Ishikawa (cell line): ENCODE data around the gene BBOF1.

Experiments
- CEBPB ChIP-seq: IDR thresholded peaks from 2 replicates; pipeline ENCODE4 v1.6.1; 2012
- CREB1 ChIP-seq: IDR thresholded peaks from 2 replicates; pipeline ENCODE4 v1.6.1; 2012; ENCODE audit warnings: low read depth
- EGR1 ChIP-seq: IDR thresholded peaks from 2 replicates; pipeline ENCODE4 v1.6.1; 2012
- EP300 ChIP-seq: IDR thresholded peaks from 2 replicates; pipeline ENCODE4 v1.6.1; 2012; ENCODE audit warnings: borderline replicate concordance
- FOXM1 ChIP-seq: IDR thresholded peaks from 2 replicates; pipeline ENCODE4 v1.6.1; 2012; ENCODE audit warnings: low read depth, borderline replicate concordance
- MAX ChIP-seq: IDR thresholded peaks from 2 replicates; pipeline ENCODE4 v1.6.1; 2012
- NFIC ChIP-seq: IDR thresholded peaks from 2 replicates; pipeline ENCODE4 v1.6.1; 2012
- RAD21 ChIP-seq: IDR thresholded peaks from 2 replicates; pipeline ENCODE4 v1.6.1; 2012; ENCODE audit warnings: low read depth
- REST ChIP-seq: IDR thresholded peaks from 2 replicates; pipeline ENCODE4 v1.6.1; 2012; ENCODE audit warnings: low read depth, mild to moderate bottlenecking
- TAF1 ChIP-seq: IDR thresholded peaks from 2 replicates; pipeline ENCODE4 v1.6.1; 2012; ENCODE audit warnings: low read depth, mild to moderate bottlenecking
- TCF12 ChIP-seq: IDR thresholded peaks from 2 replicates; pipeline ENCODE4 v1.6.1; 2012; ENCODE audit warnings: low read depth
- TEAD4 ChIP-seq: IDR thresholded peaks from 2 replicates; pipeline ENCODE4 v1.6.1; 2012
- USF1 ChIP-seq: IDR thresholded peaks from 2 replicates; pipeline ENCODE4 v1.6.1; 2012
- YY1 ChIP-seq: IDR thresholded peaks from 2 replicates; pipeline ENCODE4 v1.6.1; 2012; ENCODE audit warnings: low read depth
- ZBTB7A ChIP-seq: IDR thresholded peaks from 2 replicates; pipeline ENCODE4 v1.6.1; 2012; ENCODE audit warnings: low read depth

Gene BBOF1

GRCh38 chr14:74048281-74048680, 29.1 kb downstream of the BBOF1 start:
- TF ChIP-seq RAD21 (peak; percentile 51), NFIC (no peak)

GRCh38 chr14:74049876-74050495, 30.8 kb downstream of the BBOF1 start:
- TF ChIP-seq RAD21 = no peak
- TF ChIP-seq ZBTB7A = no peak
- no peak for TF ChIP-seq YY1
- no peak for TF ChIP-seq FOXM1
- TF ChIP-seq EGR1 = no peak
- no peak for TF ChIP-seq USF1
- no peak for TF ChIP-seq TCF12
- TF ChIP-seq EP300 = no peak
- TF ChIP-seq CEBPB = no peak

- TF ChIP-seq TEAD4 = no peak
- no peak for TF ChIP-seq TAF1
- no peak for TF ChIP-seq RAD21
- TF ChIP-seq MAX = no peak
- TF ChIP-seq ZBTB7A = no peak
- TF ChIP-seq EGR1 = no peak
Observed at GRCh38 chr14:74062809-74063150, 43.6 kb downstream of the BBOF1 start.

- TF ChIP-seq REST = no peak
- TF ChIP-seq YY1 = no peak
- TF ChIP-seq EP300 = no peak
- no peak for TF ChIP-seq TCF12
- no peak for TF ChIP-seq TAF1
- no peak for TF ChIP-seq CEBPB
- TF ChIP-seq RAD21 = no peak
- no peak for TF ChIP-seq TEAD4
- no peak for TF ChIP-seq MAX
- TF ChIP-seq USF1 = no peak
- no peak for TF ChIP-seq CREB1
- no peak for TF ChIP-seq NFIC
- no peak for TF ChIP-seq ZBTB7A
- TF ChIP-seq EGR1 = no peak
- TF ChIP-seq FOXM1 = no peak
Observed at GRCh38 chr14:74064426-74064825, 45.3 kb downstream of the BBOF1 start.

- TF ChIP-seq NFIC (no peak), USF1 (no peak), CREB1 (no peak), REST (no peak), MAX (no peak), TAF1 (no peak), TCF12 (no peak), CEBPB (no peak), EP300 (no peak), TEAD4 (no peak), YY1 (no peak), EGR1 (no peak), FOXM1 (no peak), ZBTB7A (no peak), RAD21 (no peak)
Observed at GRCh38 chr14:74064883-74065282, 45.7 kb downstream of the BBOF1 start.
